HepG2 (cell line): ENCODE results near the gene LCLAT1. TPM values are rescaled to one million over a fixed set of nuclear protein-coding genes. Genes with fewer than 3 reads are reported as not detected.

Source experiments
- ATAC-seq: fragments of 200-7000 bp; cut with Tn5 transposase; 3 replicates; pipeline ENCODE4 v1.9.1; 2020; ENCODE audit warnings: mild to moderate bottlenecking, moderate library complexity
- BruUV-seq: library from RNA; stranded (reverse); fragments of 400-500 nt; replicated peaks from 2 replicates; lab custom pipeline; 2021; lab: Mats Ljungman, UMichigan
- CTCF ChIA-PET: fragments of 300-600 bp; formaldehyde crosslinking; extraction: SDS; loops from one replicate; lab custom pipeline; 2021; ENCODE audit warnings: low total read pairs, inconsistent platforms, low intra/inter-chr PET ratio; lab: Yijun Ruan, JAX
- POLR2A ChIA-PET: fragments of 350-600 bp; sonication (Branson Sonifier 250); formaldehyde crosslinking; loops from one replicate; lab custom pipeline; 2020; ENCODE audit warnings: antibody characterized with exemption, inconsistent platforms; lab: Yijun Ruan, JAX
- DNase-seq: peaks from one replicate; pipeline ENCODE4 v3.0.0-alpha.2; 2015; ENCODE audit warnings: low spot score
- FAIRE-seq: peaks from 3 replicates; lab custom pipeline; 2011; peaks lifted over from hg19 to GRCh38; lab: Jason Lieb, UNC
- H2AFZ ChIP-seq: one replicate; pipeline ENCODE4 v1.6.1; 2011; ENCODE audit warnings: low read length, inconsistent platforms
- H3K27ac ChIP-seq: fragments of 300-600 bp; 3 replicates; pipeline ENCODE4 v1.8.0; 2011; ENCODE audit warnings: mixed run types, mild to moderate bottlenecking, mixed read lengths, low read length, inconsistent platforms; ENCODE audit not compliant: insufficient read depth; ENCODE audit errors: extremely low read length
- H3K27me3 ChIP-seq, 2 experiments: fragments of 200-600 bp in 1 of 2; 2 replicates in 1 of 2; 3 replicates in 1 of 2; pipeline versions ENCODE4 v1.6.0 to v1.8.0; 2011; ENCODE audit warnings: low read length in 2 of 2, mild to moderate bottlenecking in 2 of 2, moderate library complexity in 2 of 2, inconsistent platforms in 1 of 2; ENCODE audit not compliant: insufficient read depth in 2 of 2, control insufficient read depth in 1 of 2
- H3K36me3 ChIP-seq, 2 experiments: fragments of 200-600 bp in 1 of 2; replicated peaks in 1 of 2; 2 replicates in 1 of 2; 3 replicates in 1 of 2; pipeline versions ENCODE4 v1.5.1 to v1.8.0; 2011; ENCODE audit warnings: low read length in 2 of 2, inconsistent platforms in 1 of 2; ENCODE audit not compliant: insufficient read depth in 2 of 2, control insufficient read depth in 1 of 2
- H3K4me1 ChIP-seq: 2 replicates; pipeline ENCODE4 v1.5.1; 2012; ENCODE audit warnings: low read length, inconsistent platforms; ENCODE audit not compliant: insufficient read depth
- H3K4me2 ChIP-seq: 2 replicates; pipeline ENCODE4 v1.6.0; 2011; ENCODE audit warnings: low read depth, low read length, inconsistent platforms
- H3K4me3 ChIP-seq, 3 experiments: fragments of 200-600 bp in 1 of 3; sonication (generic), shearing (Covaris generic) in 1 of 3; replicated peaks in 1 of 3; 2 replicates each; pipeline ENCODE4 v1.5.1; 2011 to 2016; ENCODE audit warnings: low read length in 3 of 3, inconsistent platforms in 2 of 3, low read depth in 2 of 3, mild to moderate bottlenecking in 2 of 3, control low read depth in 1 of 3, mixed read lengths in 1 of 3; ENCODE audit not compliant: insufficient read depth in 1 of 3
- H3K79me2 ChIP-seq: one replicate; pipeline ENCODE4 v1.6.1; 2011; ENCODE audit warnings: low read length, inconsistent platforms; ENCODE audit not compliant: insufficient read depth
- H3K9ac ChIP-seq: 2 replicates; pipeline ENCODE4 v1.6.0; 2011; ENCODE audit warnings: mild to moderate bottlenecking, low read depth, low read length, inconsistent platforms; ENCODE audit not compliant: insufficient read depth
- H3K9me3 ChIP-seq: 2 replicates; pipeline ENCODE4 v1.5.1; 2012; ENCODE audit warnings: mild to moderate bottlenecking, low read length
- H4K20me1 ChIP-seq: 2 replicates; pipeline ENCODE4 v1.6.0; 2011; ENCODE audit warnings: inconsistent platforms, mild to moderate bottlenecking, low read length, moderate library complexity; ENCODE audit not compliant: insufficient read depth
- ATF6 ChIP-seq: sonication (generic); formaldehyde crosslinking; conservative IDR thresholded peaks from 2 replicates; pipeline ENCODE4 v1.4.0; 2020; ENCODE audit warnings: missing genetic modification reagents
- ZNF562 ChIP-seq: sonication (generic); formaldehyde crosslinking; IDR thresholded peaks from 2 replicates; pipeline ENCODE4 v1.8.0; 2022; ENCODE audit warnings: missing genetic modification reagents, borderline replicate concordance
- ZUFSP ChIP-seq: sonication (generic); formaldehyde crosslinking; IDR thresholded peaks from 2 replicates; pipeline ENCODE4 v1.9.0; 2021; ENCODE audit warnings: missing genetic modification reagents, mild to moderate bottlenecking, borderline replicate concordance
- WGBS: methylation state at CpG from one replicate; pipeline ENCODE4 v1.1.6; 2017; ENCODE audit warnings: low lambda C conversion rate; 5-methylcytosine and 5-hydroxymethylcytosine counted together
- in situ Hi-C: cut with HindIII; loops from 2 replicates; pipeline ENCODE4 v1.10.0; 2017; ENCODE audit warnings: low pct_unique_long_range_greater_than_20kb; ENCODE audit not compliant: extremely low pct_ligation_motif_present
- intact Hi-C: fragments of 100-400 bp; cut with micrococcal nuclease; formaldehyde crosslinking; loops from one replicate; pipeline ENCODE4 v1.10.0; 2022; ENCODE audit not compliant: unreplicated experiment
- polyA plus RNA-seq, 8 experiments: library from polyadenylated mRNA; depleted of rRNA in 3 of 8; stranded (reverse) in 7 of 8; unstranded in 1 of 8; fragments of >200 nt; fragmentation: Illumina TruSeq in 4 of 8; extraction: Trizol in 4 of 8; gene quantifications; 2 replicates each; pipeline versions ENCODE4 v1.2.1 to v1.2.3, GENCODE V29; 2011 to 2016; ENCODE audit warnings: low read depth in 4 of 8, missing spikeins in 1 of 8, mixed read lengths in 1 of 8; ENCODE audit not compliant: insufficient read depth in 1 of 8
- total RNA-seq, 5 experiments: library from RNA; depleted of rRNA; stranded (reverse); fragments of >200 nt; fragmentation: Illumina TruSeq; extraction: Trizol; gene quantifications; 2 replicates each; pipeline ENCODE4 v1.2.3, GENCODE V29; 2016; ENCODE audit warnings: low read depth in 1 of 5

Gene LCLAT1
- total and polyA plus RNA-seq, 2 of the 13 experiments (the other 11 are each of a cell fraction or from before 2014, with no cell fraction given), result 18.0 to 28.0 TPM

- H3K9ac ChIP-seq, result no peak overlapping the region
- no TSS peak for BruUV-seq
- no peak for DNase-seq
- no peak for TF ChIP-seq ZNF562 (CRISPR knock-in tag)
- TF ChIP-seq ZUFSP (CRISPR knock-in tag), result no peak
- TF ChIP-seq ATF6 (CRISPR knock-in tag), result no peak
- TF ChIP-seq, all 625 proteins: peak for 0
- no peaks in the 10 kb centered on the region for H3K79me2 ChIP-seq
- intact Hi-C loops, result no loop called here
- H3K4me1 ChIP-seq, result no peaks in the 10 kb centered on the region
- no peak overlapping the region for H3K4me2 ChIP-seq
- no peak overlapping the region for H3K27ac ChIP-seq
- FAIRE-seq, result no peak
- no peak overlapping the region for H3K4me3 ChIP-seq
- no peak overlapping the region for H2AFZ ChIP-seq
- no peaks in the 10 kb centered on the region for H3K9me3 ChIP-seq
- ChIA-PET CTCF (no interaction called here), POLR2A (no interaction called here)
- in situ Hi-C loops, result no loop called here
- no peaks in the 10 kb centered on the region for H3K36me3 ChIP-seq
- no peaks in the 10 kb centered on the region for H4K20me1 ChIP-seq
- peaks cover 0 to 10% of the 10 kb centered on the region in 2 experiments; a peak in 4 of 5 replicates for H3K27me3 ChIP-seq
- 23% methylated on average over 8 of the region's 8 CpGs for WGBS
- no peak for ATAC-seq
Measured at GRCh38 chr2:30652271-30652915, 205.3 kb downstream of the LCLAT1 start.
